Activated naive CD8-positive, alpha-beta T cell treated with anti-CD3 and anti-CD28 coated beads, Interleukin-2, amount 50 U/mL, for 24 hours (primary cell): ENCODE results near the gene BORCS5.
"Not testable (repeated sequence)": the region's sequence is repeated elsewhere in the genome, so short reads cannot be mapped to it uniquely, and the experiment has no call there.

Source experiments
- ATAC-seq: fragments of 150-1000 bp; cut with Tn5 transposase; one replicate; pipeline ENCODE4 v1.10.0; 2021
- DNase-seq: peaks from one replicate; pipeline ENCODE4 v3.0.0; 2021
- H3K27ac Mint-ChIP-seq: one replicate; pipeline ENCODE4 v1.8.0; 2021; ENCODE audit warnings: mild to moderate bottlenecking, mixed read lengths
- H3K27me3 Mint-ChIP-seq: one replicate; pipeline ENCODE4 v1.8.0; 2021; ENCODE audit warnings: mixed read lengths
- H3K36me3 Mint-ChIP-seq: one replicate; pipeline ENCODE4 v1.8.0; 2021; ENCODE audit warnings: low read depth, mixed read lengths
- H3K4me1 Mint-ChIP-seq: one replicate; pipeline ENCODE4 v1.8.0; 2021; ENCODE audit warnings: mixed read lengths
- H3K4me3 Mint-ChIP-seq: one replicate; pipeline ENCODE4 v1.8.0; 2021; ENCODE audit warnings: mild to moderate bottlenecking, moderate library complexity, mixed read lengths
- H3K9me3 Mint-ChIP-seq: one replicate; pipeline ENCODE4 v1.8.0; 2021; ENCODE audit warnings: mixed read lengths

The BORCS5 gene

DNA sequence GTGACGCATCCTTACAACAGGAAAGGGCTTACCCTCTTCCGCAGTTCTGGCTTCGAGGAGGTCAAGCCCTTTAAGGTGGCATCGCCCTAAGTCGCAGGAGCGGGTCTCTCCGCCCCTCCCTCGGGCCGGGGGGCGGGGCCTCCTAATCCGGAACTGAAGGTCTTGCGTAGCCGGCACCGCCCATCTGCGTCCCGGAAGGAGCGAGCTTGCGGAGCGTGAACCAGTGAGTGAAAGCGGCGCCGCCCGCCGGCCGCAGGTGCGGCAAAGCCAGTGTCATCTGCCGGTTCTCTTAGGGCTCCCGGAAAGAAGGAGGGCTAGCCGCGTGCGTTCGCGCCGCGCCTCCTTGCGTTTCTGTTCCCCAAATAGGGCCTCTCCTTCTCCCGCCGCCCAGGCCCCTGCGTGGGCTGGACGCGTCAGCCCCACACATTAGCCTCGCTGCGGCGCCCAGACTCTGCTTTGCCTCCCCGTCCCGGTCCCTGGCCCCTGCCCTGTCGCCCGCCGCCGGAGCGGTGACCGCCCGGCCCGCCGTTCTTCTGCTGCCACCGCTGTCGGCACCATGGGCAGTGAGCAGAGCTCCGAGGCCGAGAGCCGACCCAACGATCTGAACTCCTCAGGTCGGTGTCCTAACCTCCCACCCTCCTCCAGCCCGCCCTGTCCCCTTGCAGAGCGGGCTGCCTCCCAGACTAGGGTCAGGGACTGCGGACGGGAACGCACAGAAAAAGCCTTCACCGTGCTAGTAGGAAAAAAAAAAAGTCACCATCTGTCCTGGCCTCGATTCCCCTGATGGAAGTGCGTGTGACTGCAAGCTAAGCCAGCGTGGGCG, at the start of gene BORCS5:
BORCS5 (plus strand) TSS at position 183 of the 823 bp plus-strand sequence; CDS start at position 557, 374 bp downstream.
- Mint-ChIP-seq H3K4me1 (peaks cover 40% of the 10 kb centered on the region), H3K9me3 (no peaks in the 10 kb centered on the region), H3K27me3 (no peaks in the 10 kb centered on the region), H3K4me3 (peak within 1 kb of the TSS; percentile 96), H3K36me3 (peaks cover 8% of the 10 kb centered on the region), H3K27ac (peak within 1 kb of the TSS; percentile 98)
- DNase-seq (peak; percentile 98), ATAC-seq (peak; percentile 94)

DNA sequence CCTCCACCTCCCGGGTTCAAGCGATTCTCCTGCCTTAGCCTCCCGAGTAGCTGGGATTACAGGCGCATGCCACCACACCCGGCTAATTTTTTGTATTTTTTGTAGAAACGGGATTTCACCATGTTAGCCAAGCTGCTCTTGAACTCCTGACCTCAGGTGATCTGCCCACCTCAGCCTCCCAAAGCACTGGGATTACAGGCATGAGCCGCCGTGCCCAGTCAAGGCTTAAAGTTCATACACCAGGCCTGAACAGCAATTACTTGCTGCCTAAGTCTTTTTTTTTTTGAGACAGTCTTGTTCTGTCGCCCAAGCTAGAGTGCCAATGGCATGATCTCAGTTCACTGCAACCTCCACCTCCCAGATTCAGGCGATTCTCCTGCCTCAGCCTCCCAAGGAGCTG, 46.2 kb upstream of the BORCS5 start:
- H3K27me3 Mint-ChIP-seq, H3K27ac Mint-ChIP-seq, H3K4me3 Mint-ChIP-seq, H3K9me3 Mint-ChIP-seq, ATAC-seq, DNase-seq, H3K36me3 Mint-ChIP-seq, H3K4me1 Mint-ChIP-seq: not testable (repeated sequence)

DNA sequence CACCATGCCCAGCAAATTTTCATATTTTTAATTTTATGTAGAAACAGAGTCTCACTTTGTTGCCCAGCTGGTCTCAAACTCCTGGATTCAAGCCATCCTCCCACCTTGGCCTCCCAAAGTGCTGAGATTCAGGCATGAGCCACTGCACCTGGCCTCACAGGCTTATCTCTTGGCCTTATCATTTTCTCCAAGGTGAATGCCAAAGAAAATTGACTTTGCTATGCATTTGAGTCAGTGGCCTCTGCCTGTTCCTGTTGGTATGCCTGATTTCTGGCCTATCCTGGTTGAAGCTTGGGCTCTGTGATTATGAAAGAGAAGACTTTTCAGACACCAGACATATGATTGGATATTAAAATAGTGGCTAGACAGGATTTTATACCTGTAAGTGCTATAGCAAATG, 41.0 kb upstream of the BORCS5 start:
- Mint-ChIP-seq H3K27me3 (no peaks in the 10 kb centered on the region), H3K9me3 (no peaks in the 10 kb centered on the region), H3K36me3 (no peaks in the 10 kb centered on the region), H3K4me3 (no peak overlapping the region), H3K27ac (no peak overlapping the region), H3K4me1 (peaks cover 3% of the 10 kb centered on the region)
- DNase-seq: no peak
- no peak for ATAC-seq

DNA sequence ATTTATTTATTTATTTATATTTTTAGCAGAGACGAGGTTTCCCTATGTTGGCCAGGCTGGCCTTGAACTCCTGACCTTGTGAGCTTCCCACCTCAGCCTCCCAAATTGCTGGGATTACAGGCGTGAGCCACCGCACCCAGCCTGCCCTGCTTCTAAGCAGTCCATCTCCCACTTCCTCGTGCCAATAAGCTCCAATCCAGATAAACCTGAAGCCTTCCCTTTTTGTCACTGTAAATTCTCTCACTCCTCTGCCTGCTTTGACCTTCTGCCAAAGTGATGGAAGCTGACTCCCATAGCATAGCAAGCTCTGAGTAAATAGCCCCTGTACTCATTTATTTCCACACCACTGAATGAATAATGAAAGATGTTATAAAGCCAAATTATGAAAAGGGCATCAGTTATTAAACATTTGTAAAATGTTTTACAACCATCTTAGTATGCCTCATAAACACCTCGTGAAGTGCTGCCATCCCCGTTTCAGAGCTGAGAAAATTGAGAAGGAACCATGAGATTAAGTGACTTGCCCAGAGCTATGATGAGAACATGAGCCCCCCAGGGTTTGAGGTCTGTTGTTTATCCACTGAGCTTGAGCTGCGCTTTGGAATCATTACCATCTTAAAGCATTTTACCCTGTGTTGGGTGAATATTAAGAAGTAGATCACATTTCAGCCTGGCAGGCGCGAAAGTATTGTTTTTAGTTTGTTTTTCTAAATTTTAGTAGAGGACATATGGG, 37.3 kb upstream of the BORCS5 start:
- DNase-seq (no peak), ATAC-seq (no peak)
- Mint-ChIP-seq H3K27ac (no peak overlapping the region), H3K4me1 (no peaks in the 10 kb centered on the region), H3K27me3 (no peaks in the 10 kb centered on the region), H3K9me3 (no peaks in the 10 kb centered on the region), H3K36me3 (no peaks in the 10 kb centered on the region), H3K4me3 (no peak overlapping the region)

DNA sequence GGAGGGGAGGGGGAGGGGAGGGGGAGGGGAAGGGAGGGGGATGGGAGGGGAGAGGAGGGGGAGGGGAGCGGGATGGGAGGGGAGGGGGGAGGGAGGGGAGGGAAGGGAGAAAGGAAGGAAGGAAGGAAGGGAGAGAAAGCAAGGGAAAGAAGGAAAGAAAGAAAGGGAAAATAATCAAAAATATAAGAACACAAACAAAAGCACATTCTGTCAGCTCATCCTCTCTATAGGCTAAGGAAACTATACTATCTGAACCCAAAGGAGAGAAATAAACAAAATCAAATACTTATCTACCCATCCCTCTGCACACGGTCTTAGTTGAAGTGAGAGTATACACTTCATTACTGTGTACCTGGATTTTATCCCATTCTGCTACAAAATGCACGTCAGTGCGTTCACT, 33.8 kb upstream of the BORCS5 start:
- DNase-seq: no peak
- H3K9me3 Mint-ChIP-seq: no peaks in the 10 kb centered on the region
- H3K4me1 Mint-ChIP-seq: peaks cover 3% of the 10 kb centered on the region
- ATAC-seq: no peak
- H3K4me3 Mint-ChIP-seq: no peak overlapping the region
- H3K36me3 Mint-ChIP-seq: no peaks in the 10 kb centered on the region
- H3K27ac Mint-ChIP-seq: no peak overlapping the region
- no peaks in the 10 kb centered on the region for H3K27me3 Mint-ChIP-seq

DNA sequence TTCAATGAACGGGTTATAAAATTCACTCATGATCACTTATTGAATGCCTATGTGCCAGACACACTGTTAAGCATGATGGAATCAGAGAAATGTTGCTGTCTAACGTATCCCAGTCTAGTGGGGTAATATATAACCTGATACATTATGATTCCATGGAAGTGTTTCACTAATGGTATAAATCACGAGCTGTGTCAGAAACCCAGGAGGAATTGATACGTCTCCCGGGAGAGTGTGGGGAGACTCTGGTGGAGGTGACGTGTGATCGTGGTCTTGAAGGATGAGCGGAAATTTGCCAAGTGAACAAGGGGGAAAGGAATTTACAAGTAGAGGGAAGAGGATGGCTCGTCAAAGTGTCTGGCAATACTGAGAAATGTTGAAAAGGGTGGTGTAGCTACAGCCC, 33.3 kb upstream of the BORCS5 start:
- H3K4me3 Mint-ChIP-seq: no peak overlapping the region
- no peaks in the 10 kb centered on the region for H3K27me3 Mint-ChIP-seq
- no peaks in the 10 kb centered on the region for H3K36me3 Mint-ChIP-seq
- DNase-seq: no peak
- no peak overlapping the region for H3K27ac Mint-ChIP-seq
- H3K4me1 Mint-ChIP-seq: peaks cover 3% of the 10 kb centered on the region
- no peaks in the 10 kb centered on the region for H3K9me3 Mint-ChIP-seq
- ATAC-seq: no peak

DNA sequence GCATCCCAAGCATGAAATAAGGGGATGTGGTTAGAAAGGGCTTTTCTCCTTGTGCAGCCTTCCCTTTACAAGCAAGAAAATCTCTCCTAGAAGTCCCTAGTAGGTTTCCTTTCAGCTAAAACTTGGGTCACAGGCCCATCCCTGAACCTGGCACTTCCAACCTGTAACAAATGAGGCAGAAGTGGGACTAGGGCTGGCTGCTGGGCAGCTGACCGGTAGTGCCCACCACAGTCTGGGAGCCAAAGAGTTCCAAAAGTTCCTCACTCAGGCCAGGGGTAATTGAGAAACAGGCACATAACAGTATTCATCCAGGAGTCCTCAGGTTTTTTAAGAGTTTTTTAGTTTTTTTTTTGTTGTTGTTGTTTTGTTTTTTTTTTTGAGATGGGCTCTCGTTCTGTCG, 30.6 kb upstream of the BORCS5 start:
- no peak overlapping the region for H3K27ac Mint-ChIP-seq
- no peaks in the 10 kb centered on the region for H3K27me3 Mint-ChIP-seq
- no peak for ATAC-seq

DNA sequence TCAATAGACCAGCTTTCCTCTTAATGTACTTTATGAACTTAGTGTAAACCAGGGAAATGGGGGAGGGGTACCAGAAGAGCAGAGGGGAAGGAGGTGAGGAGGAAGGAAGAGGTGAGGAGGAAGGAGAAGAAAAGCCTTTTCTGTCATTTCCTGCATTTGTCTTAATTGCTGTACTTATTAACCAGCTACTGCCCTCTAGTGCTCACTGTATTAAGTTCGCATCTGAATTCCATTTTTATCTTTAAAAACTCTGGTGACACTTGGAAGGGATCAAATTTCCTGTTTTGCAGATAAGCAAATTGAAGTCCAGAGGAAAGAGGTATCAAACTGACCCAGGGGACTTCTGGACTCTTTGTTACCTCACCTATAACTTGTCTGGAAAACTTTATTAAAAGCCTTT, 29.1 kb upstream of the BORCS5 start:
- no peak for DNase-seq
- no peak for ATAC-seq
- Mint-ChIP-seq H3K36me3 (no peaks in the 10 kb centered on the region), H3K9me3 (no peaks in the 10 kb centered on the region), H3K27ac (no peak overlapping the region), H3K4me3 (no peak overlapping the region), H3K27me3 (no peaks in the 10 kb centered on the region), H3K4me1 (peaks cover 3% of the 10 kb centered on the region)

More for the DNA sequence above, 30.6 kb upstream of the BORCS5 start:
- no peak for DNase-seq
- Mint-ChIP-seq H3K36me3 (no peaks in the 10 kb centered on the region), H3K9me3 (no peaks in the 10 kb centered on the region), H3K4me1 (peaks cover 3% of the 10 kb centered on the region), H3K4me3 (no peak overlapping the region)

DNA sequence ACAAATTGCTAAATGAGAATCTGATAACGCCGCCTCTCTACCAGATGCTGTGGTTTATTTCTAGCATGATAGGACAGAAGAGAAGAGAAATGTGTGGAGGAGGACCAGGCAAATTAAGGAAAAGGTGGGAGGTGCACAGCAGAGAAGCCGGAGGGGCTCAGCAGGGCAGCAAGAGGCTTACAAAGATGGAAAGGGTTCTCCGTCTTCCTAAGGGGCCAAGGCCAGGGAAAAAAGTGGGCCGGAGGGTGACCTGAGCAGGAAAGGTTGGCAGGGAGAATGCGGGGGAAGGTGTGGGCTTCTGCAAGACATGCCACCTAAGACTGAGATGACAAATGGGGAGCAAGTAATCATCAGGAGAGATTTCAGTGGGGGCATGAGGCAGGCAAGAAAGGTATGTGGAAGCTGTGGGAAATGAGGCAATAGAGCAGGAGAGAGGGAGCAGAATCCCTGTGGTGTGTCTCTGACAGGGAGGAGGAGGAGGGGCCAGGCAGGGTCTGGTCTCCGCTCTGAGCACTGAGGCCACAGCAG, 25.6 kb upstream of the BORCS5 start:
- Mint-ChIP-seq H3K4me1 (peaks cover 18% of the 10 kb centered on the region), H3K27ac (no peak overlapping the region), H3K4me3 (no peak overlapping the region), H3K27me3 (peaks cover 1% of the 10 kb centered on the region), H3K36me3 (no peaks in the 10 kb centered on the region), H3K9me3 (no peaks in the 10 kb centered on the region)
- DNase-seq: no peak
- ATAC-seq: no peak

DNA sequence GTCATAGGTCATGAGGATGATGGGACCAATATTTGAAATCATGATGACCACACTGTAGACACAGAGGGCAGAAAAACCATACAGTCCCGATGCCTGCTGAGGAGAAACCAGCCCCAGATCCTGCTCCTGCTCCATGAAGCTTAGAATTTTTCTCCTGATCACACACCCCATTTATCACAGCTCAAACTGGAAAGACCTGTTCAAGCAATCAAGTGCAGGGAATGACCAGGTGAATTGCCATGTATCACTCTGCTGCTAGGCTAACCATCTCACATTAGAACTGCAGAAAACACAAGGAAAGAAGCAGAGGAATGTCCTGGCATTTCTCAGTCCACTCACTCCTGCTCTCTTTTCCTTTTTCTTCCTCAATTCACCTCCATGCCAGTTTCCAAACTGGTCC, 25.0 kb upstream of the BORCS5 start:
- no peak for DNase-seq

DNA sequence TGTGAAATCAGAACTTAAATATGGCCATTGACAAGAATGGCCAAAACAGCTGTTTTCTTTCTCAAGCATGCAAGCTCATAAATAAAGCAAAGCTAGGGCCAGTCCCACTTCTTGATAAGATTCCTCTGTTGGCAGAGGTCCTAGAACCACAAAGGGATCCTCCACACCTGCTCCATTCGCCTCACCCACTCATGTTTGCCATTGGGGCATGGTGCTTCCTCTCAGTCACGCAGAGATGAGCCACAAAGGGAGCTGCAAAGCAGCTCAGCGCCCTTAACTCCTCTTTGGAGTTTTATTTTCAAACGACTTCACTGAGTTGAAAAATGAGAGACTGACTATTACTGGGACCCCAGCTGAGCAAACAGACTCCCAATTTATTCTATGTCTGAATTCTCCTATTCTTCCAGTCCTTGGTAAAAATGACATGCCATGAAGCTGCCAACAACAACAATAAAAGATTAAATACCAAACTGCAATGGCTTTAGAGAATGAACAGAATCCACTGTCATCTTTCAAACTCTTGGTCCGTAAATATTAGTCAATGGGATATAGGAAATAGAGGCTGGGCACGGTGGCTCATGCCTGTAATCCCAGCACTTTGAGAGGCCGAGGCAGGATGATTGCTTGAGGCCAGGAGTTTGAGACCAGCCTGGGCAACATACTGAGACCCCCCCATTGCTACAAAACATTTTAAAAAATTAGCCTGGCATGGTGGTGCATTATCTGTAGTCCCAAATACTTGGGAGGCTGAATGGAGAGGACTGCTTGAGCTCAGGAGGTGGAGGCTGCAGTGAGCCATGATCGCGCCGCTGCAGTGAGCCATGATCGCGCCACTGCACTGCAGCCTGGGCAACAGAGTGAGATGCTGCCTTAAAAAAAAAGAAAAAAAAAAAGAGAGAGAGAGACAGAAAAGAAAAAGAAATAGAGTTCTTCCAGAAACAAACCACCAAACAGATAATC, 23.2 kb upstream of the BORCS5 start:
- no peak for DNase-seq
- no peak for ATAC-seq
- peaks cover 1% of the 10 kb centered on the region for H3K27me3 Mint-ChIP-seq
- H3K4me1 Mint-ChIP-seq: peaks cover 20% of the 10 kb centered on the region
- H3K9me3 Mint-ChIP-seq: no peaks in the 10 kb centered on the region
- no peak overlapping the region for H3K27ac Mint-ChIP-seq
- H3K4me3 Mint-ChIP-seq: no peak overlapping the region
- no peaks in the 10 kb centered on the region for H3K36me3 Mint-ChIP-seq

More for the DNA sequence above, 25.0 kb upstream of the BORCS5 start:
- Mint-ChIP-seq H3K4me1 (peaks cover 18% of the 10 kb centered on the region), H3K36me3 (no peaks in the 10 kb centered on the region), H3K4me3 (no peak overlapping the region), H3K27ac (no peak overlapping the region), H3K9me3 (no peaks in the 10 kb centered on the region), H3K27me3 (peaks cover 1% of the 10 kb centered on the region)
- no peak for ATAC-seq

DNA sequence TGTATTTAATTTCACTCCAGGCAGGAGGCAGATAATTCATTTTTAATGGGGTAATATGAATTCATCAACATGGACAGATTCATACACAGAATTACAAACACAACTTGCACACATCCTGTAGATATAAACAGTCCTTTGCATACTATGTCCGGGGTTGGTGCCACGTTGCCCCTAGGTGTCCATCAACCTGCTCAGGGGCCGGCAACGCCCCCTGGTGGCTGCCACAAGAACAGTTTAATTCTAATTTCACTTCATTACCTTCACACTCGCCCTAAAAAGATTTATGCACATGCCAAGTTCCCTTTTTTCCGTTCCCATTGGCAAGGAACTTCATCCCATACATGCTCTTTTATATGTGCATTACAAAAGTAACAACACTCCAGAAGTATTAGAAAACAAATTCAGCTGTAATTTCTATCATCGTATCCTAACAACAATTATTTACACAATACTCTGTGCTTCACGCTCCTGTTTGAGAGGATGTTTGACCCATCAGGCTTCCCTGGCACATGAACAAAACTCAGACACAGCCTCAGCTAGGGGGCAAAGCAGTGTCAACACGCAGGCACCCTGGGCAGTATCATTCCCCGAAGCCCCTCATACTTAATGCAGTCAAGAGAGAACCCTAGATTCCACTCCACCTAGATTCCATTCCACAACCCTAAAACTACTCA, 22.4 kb upstream of the BORCS5 start:
- Mint-ChIP-seq H3K4me3 (no peak overlapping the region), H3K36me3 (no peaks in the 10 kb centered on the region), H3K4me1 (peaks cover 20% of the 10 kb centered on the region), H3K27ac (no peak overlapping the region), H3K9me3 (no peaks in the 10 kb centered on the region), H3K27me3 (peaks cover 1% of the 10 kb centered on the region)
- ATAC-seq (peak; percentile 88), DNase-seq (peak; percentile 72)

DNA sequence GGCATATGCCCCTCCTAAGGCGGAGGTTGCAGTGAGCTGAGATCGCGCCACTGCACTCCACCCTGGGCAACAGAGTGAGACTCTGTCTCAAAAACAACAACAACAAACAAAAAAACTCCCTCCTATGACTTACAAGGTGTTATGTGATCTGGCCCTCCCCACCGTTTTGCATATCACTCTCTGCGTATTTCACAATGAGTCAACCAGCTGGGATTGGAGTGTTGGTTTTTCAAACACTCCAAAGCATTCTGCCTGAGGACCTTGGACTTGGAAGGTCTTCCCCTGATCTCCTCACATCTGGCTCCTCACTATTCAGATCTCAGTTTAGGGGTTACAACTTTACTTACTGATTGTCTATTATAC, 20.8 kb upstream of the BORCS5 start:
- ATAC-seq: no peak
- H3K4me1 Mint-ChIP-seq: peaks cover 20% of the 10 kb centered on the region

DNA sequence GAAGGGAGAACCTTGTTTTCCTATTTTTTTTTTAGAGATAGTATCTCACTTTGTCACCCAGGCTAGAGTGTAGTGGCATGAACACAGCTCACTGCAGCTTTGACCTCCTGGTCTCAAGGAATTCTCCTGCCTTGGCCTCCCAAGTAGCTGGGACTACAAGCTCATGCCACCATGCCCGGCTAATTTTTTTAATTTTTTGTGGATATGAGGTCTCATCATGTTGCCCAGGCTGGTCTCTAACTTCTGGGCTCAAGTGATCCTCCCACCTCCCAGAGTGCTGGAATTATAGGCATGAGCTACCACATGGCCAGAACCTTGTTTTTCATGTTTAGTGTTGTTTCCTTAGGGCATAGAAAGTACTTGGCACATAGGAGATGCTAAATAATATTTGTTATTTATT, 20.4 kb upstream of the BORCS5 start:
- no peak overlapping the region for H3K27ac Mint-ChIP-seq
- no peak for ATAC-seq
- no peaks in the 10 kb centered on the region for H3K9me3 Mint-ChIP-seq
- H3K36me3 Mint-ChIP-seq: no peaks in the 10 kb centered on the region
- H3K27me3 Mint-ChIP-seq: peaks cover 1% of the 10 kb centered on the region
- H3K4me1 Mint-ChIP-seq: peaks cover 20% of the 10 kb centered on the region
- no peak for DNase-seq
- no peak overlapping the region for H3K4me3 Mint-ChIP-seq

More for the DNA sequence above, 20.8 kb upstream of the BORCS5 start:
- peaks cover 1% of the 10 kb centered on the region for H3K27me3 Mint-ChIP-seq
- no peak for DNase-seq
- H3K27ac Mint-ChIP-seq: no peak overlapping the region
- H3K9me3 Mint-ChIP-seq: no peaks in the 10 kb centered on the region
- no peaks in the 10 kb centered on the region for H3K36me3 Mint-ChIP-seq
- H3K4me3 Mint-ChIP-seq: no peak overlapping the region
